GM19452 (cell line): ENCODE measurements around the gene FHIT.

Experiments
- ATAC-seq: cut with Tn5 transposase; IDR thresholded peaks from one replicate; pipeline ENCODE4 v1.9.1; 2021; ENCODE audit not compliant: unreplicated experiment

The FHIT gene

DNA sequence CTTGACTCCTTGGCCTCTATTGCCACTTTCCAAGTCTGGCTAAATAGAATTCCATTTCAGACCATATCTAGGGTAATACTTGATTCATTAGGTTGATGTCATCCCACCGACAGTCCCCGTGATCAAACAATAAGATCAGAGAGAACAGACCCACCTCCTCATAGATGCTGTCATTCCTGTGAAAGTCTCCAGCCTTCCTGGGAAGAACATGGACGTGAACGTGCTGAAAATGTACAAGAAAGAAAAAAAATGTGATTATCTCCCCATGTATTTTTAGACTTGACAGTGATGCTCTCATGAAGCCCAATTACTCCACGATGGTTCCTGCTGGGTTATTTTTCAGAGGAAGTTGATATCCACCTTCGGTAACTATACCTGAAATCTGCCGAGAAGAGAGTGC is 1329.1 kb downstream of the FHIT start:
- no peak for ATAC-seq

DNA sequence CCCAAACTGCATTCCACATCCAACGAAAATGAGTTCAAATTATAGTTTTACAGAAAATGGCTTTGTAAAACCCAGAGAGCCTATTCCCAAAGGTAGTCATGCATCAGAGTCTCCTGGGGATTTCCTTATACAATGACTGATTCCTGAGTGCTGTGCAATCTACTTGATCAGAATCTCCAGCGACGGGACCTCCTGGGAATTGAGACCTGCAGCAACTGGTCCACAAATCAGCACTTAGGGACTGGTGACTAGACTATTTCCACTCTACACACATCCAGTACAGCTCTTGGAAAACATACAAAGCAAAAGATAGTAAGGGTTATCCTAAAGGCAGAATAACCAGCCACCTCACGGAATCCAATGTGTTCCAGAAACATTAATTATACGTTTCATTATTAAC is 1330.4 kb downstream of the FHIT start:
- ATAC-seq: no peak

DNA sequence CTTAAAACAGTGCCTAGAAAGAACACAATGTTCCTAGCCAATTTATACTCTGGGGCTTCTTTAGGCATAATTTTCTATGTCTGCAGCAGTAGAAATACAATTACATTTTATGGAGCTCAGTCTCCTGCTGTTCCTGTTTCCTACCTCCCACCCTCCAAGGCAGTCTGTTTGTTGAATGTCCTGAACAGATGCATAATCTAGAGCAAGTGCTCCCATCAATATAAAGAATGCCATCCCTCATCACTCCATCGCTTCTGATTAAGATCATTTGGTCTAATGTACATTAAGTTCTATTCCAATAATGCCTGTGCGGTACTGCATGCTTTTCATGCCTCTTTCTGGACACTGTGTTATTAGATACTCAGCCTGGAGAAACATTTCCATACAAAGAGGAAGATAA is 1331.7 kb downstream of the FHIT start:
- no peak for ATAC-seq

DNA sequence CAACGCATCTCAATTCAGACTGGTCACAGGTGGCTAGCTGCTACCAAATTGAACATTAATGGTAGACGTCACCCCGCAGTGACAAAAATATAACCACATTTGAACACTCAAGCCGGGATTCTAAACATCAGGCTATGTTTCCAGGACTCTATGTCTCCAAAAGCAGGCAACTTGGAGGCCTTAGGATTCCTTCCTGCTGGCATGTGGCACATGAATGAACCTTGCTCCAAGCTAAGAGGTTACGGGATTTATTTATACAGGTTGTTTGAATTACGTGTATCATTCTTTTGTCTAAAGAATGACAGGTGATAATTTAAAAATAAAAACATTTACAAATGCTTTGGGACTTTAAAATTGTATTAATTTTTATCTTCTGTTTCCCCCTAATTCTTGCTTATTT is 1337.0 kb downstream of the FHIT start:
- ATAC-seq: no peak

DNA sequence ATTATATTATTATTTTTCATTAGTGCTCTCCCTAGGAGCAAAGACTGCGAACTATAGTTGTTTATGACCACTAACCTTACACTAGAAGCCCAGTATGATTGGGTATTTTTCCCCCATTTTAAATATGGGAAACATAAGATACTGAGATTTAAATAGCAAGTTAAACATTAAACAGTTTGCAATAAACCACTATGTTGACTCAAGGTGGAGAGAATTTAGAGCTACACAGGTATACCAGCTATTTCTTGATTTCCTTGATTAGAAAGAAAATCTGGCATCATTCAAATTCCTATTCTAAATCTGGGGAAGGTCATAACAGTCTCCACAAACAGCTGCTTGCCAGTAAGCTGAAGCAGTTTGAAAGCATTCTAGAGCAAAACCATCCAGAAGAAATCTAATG is 1337.6 kb downstream of the FHIT start:
- ATAC-seq: no peak

DNA sequence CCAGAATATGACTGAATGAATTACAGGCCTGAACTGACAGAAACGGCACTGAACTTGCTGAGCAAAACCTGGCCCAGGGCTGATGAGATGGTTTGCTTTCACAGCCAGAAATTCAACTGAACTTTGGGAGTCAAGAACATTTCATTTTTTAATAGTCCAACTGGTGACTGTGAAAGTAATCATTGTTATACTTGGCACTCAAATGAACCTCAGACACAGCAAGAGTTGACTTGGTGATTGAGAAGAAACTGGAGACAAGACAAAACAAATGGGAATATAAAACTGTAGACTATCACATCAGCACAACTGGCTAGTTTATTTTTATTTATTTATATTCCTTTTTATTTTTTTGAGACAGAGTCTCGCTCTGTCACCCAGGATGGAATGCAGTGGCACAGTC is 1342.6 kb downstream of the FHIT start:
- ATAC-seq: no peak

DNA sequence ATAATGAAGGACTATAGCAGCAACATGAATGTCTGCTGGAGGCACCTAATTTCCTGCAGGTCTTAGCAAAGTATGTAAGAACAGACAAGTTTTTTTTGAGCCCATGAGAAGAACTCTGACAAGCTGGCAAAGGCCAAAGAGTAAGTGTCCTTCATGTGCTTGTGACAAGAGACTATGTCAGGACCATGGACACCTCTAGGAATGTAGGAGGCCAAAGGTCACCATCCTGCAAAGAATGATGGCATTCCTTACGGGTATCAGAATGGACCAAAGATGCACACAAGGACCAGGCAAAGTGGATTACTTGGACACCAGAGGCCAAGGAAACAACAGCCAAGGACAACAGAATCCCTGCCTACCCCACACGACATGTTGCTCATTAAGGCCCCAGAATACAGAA is 1343.0 kb downstream of the FHIT start:
- ATAC-seq: no peak

DNA sequence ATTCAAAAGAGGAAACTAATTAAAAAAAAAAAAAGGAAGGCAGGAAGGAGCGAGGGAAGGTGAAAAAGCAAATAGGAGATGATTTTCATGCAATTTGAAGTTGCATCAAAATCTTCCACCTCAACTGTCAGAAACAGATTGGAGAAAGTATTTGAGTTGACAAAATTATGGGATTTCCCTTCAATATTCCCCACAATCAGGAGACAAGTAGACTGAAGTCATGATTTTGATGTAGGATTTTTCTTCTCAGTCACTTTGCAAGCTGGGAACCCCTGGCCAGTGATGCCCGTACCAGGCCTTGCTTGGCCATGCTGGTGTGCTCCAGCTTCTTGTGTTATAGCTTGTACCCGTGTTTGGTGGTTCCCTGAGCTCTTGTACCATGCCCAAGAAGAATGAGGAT is 1347.0 kb downstream of the FHIT start:
- ATAC-seq: no peak

DNA sequence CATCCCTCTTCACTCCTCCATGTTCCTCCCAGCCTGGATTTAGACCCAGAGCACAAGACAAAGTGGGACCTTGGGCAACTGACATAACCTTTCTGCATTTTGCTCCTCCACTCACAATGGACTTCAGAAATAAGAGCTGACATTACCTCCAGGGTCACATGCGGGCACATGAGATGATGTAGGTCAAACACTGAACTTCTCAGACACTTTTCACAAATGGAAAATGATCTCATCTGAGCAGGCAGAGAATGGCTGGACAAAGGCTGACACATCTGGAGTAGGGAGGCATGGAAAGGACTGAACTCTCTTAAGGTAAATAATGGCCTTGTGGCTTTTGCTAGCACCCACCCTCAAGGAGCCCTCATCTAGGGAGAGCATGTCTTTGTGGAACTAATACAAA is 1352.2 kb downstream of the FHIT start:
- no peak for ATAC-seq

DNA sequence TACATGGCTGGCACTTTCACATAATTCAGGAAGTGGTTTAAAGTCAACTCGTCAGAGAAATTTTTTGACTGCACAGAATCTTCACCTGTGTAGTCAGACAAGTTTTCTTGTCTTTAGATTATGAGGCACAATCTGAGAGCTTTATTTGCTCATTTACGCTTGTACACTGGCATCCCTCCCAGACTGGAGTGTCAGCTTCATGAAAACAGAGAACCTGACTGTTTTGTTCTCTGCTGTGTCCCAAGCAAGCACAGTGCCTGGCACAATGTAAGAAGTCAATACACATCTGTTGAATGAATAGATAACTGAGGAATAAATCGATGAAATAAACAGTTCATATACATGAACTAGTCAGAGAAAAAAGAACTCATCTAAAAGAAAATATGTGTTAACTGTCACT is 1355.3 kb downstream of the FHIT start:
- ATAC-seq: no peak

DNA sequence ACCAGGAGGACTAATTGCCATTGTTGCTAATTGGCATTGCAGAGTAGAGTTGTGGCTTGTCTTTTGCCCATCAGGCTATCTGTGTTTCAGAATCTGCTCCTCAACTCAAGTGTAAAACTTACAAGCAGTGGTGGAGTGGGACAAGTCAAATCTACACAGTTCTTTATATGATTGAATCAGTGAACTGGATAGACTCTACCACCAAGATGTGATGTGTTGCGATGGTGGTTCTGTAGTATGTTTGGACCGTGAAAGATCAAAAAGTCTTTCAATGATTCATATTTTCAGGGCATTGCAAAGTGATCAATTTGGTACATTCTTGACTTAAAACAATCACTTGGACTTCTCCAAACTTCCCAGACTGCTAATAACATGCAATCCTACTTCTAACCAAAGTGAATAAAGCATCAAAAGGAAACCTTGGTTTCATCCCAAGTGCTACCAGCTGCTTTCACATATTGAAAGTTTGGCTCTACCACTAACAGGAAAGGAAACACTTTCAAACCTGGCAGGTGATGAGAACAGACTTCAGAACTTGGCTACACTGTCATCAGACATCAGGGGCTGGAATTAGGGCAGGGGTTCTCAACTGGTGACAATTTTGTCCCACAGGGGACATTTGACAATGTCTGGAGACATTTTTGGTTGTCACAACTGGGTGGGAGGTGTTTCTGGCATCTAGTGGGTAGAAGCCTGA is 1356.7 kb downstream of the FHIT start:
- no peak for ATAC-seq

DNA sequence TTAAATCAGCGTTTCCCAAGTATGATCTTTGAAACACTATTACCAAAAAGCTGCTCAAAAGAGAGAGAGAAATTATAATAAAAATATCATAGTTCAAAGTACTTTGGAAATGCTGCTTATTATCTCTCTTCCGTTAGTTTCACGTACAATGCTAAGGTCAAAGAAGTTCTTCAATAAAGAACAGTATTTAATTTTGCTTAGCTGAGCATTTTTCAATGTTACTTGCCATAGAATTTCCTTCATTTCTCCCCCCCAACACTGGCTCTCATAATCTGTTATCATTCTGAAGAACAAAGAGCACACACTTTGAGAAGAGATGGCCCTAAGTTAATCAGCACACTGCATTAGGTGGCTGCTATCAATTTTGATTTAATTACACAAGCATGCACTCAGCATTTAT is 1360.6 kb downstream of the FHIT start:
- no peak for ATAC-seq

DNA sequence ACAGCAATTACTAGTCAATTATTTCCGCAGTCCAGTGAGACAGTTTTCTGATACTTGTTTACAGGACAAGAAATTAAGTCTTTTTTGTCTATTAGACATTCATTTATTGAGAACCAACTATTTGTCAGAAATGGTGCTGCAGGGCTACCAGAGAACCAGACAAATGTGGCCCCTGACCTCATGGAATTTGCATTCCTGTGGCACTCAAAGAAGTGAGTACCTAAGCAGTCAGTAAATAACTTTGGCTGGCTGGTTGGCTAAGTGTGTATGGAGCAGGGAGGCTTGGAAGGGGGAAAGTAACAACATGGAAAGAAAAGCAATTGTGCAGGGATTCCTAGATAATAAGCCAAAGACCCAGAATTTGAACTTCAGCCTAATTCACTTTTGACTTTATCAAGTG is 1364.5 kb downstream of the FHIT start:
- no peak for ATAC-seq

DNA sequence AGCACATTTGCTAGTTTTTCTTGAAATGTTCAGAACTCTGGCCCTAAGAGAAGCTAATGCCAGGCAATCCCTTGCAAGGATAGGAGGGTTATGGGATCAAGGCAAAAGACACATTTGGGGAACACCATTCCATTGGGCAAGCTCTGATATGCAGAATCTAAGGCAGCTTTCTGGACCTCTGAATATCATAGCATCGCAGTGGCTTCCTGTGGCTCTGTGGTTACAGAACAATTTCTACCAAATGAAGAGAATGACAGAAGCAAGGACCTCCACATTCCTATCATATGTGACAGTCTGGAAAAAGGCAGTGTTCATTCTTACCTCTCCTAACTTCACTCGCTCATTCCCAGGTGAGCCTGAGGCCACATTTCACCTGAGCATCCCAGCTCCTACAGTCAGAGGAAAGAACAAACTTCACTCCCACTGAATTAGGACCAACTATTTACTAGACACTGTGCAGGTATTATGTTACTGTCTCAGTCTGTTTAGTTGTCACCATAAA is 1365.3 kb downstream of the FHIT start:
- no peak for ATAC-seq

DNA sequence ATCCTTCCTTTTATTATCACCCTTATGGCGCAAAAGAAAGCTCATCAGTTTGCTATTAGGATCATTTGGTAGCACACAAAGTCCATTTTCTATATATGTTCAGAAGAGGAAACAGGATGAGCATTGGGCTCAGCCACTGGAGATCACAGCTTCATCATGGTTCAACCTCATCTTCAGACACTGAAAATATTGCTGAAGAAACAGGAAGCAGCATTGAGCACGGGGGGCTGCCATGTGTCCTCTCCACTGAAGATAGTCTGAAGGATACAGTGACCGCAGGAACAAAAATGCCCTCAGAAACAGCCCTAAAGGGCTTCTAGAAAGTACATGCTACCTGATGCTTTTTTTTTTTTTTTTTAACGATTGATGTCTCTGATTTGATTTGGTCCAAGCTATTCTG is 1366.2 kb downstream of the FHIT start:
- no peak for ATAC-seq

DNA sequence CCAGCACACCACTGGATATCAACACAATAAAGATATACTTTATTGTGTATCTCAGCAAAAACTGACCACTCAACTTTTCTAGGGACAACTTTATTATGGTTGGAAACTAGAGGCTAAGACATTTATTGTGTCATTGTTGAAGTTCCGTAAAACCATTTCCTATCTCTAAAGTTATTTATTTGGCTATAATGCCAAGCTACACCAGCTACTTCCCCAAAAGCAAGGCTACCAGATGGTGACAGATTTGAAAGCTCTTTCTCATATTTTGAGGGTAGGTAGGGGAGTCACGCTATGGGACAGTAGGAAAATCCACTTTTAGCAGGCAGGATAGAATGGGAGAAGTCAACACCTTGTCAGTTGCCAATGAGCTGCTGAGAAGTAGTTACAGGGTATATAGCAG is 1366.8 kb downstream of the FHIT start:
- ATAC-seq: no peak

DNA sequence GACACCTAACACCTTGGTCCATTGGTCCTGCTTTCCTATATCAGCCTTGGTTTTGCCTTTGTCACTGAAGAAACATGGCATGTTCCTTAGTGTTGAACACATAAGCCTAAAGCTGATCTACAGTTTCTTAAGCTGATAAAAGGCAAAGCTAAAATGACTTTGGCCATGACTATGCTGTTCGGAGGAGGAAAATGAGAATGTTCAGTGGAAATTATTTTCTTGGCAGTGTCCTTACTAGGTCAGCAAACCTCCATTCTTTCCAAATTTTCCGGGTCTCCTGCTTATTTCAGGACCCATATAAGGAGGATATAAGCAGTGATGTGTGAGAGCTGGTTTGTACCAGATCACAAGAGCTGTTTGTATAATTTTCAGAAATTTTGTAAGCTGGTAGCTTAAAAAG is 1368.5 kb downstream of the FHIT start:
- ATAC-seq: no peak

DNA sequence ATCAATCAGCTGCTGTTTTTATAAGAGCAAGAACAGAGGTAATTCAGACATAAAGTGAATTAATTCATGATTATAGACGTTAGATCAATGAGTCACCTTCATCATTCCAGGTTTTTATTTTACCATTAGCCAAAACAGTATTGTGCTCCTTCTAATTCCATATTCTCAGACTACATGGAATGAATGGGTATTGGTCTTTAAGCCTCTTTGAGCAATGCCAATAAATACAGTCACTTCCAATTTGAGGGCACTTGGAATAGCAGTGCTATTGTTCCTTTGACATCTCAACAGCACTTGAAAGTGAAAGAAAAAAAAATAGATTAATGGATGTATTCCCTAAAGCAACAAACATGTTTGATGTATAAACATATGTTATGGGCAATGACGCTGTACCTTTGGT is 1370.5 kb downstream of the FHIT start:
- no peak for ATAC-seq

DNA sequence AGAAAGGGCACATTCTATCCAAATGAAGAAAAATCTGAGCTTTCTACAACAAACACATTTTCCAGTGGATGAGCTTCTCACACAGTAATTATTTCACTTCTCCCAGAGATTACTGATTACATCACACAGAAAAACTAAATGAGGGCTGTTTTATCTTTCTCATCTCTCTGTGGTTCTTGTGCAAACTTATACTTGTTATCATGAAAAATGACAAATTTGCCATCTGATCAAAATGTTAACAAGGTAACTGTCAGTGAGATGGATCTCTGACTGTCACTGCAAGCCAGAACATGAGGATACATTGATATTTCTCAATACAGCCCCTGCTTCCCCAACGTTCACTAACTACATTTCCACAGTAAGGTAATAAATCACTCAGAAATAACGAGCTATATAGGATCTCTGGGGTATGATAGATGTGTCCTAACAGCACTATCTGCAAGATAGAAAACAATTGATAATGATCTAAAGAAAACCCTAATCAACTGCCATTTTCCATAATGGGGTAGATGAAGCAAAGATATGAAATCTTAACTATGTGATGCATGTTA is 1372.1 kb downstream of the FHIT start:
- ATAC-seq: no peak

DNA sequence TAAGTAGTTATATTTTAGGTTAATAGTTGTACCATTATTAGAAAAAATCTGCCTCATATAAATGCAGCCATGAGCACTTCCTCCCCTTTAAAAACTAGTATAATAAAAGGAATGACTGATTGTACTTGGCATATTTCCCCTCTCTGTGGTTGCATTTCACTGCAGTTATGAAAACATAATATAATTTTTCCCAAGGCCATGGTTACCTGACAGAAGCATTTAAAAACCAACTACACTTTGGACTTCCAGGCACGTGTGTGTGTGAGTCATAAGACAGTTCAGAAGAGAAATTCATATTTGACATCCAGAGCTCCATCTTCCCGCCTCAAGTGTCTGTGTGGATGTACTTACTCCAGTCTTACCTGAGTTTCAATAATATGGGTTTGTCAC is 1373.2 kb downstream of the FHIT start:
- no peak for ATAC-seq

DNA sequence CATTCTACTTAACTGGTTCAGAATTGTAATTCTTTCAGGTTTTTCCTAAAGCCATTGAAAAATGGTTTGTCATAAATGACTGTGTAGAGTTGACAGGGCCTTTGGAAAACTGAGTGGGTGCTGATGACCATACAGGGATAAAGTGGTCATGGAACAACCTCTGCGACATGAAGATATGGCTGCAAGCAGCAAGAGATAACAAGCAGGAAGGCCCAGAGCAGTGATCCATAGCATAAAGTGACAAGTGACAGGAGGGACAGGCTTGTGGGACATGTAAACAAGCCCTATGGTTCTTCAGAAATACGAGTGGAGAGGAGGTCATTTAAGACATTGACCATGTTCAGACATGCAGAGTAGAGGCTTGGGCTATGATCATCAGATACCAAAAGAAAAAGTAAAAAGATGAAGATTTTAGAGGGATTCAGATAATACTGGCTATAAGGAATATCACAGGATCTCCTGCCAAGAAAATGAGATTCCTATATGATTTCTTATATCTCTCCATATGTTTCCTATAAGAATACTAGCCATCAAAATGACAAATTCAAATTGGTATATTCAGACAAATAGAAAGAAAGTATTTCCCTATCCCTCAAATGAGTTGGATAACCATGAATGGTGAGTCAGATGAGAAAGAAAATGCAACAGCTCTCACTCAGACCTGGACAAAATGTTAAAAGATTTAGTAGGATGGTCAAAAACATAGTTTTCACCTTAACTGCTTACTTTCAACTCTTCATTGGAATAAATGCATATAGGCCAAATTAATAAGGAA is 1373.8 kb downstream of the FHIT start:
- ATAC-seq: no peak

DNA sequence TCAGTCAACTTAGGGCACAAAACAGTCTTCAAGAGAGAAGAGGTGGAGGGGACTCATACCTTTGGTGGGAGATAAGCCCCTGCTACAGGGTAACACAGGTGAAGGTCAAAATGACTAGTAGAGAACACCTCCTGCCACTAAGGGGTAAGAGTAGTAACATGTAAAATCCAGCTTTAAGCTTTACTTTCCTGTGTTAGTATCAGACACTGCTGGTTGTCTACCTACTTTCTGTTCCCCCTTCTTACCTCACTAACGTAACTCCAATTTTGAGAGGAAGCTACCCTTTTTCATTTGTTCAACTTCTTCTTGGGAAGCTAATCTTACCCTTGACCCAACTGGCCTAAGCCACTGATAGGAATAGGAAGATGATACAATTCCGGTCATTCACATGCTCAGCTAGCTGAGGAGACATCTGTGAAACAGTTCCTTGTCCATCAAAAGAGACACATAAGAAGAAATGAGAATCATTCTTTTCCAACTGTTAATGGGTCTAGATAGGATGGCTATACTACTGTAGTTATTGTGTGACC is 1374.7 kb downstream of the FHIT start:
- ATAC-seq: no peak
